ENCODE measurements around the gene CENPE. TPM values are rescaled to one million over a fixed set of nuclear protein-coding genes. Genes with fewer than 3 reads are reported as not detected.

The CENPE gene
- total and polyA plus RNA-seq, 2 of the 8 experiments (the other 6 are each of a cell fraction or from before 2014, with no cell fraction given), result 2.1 to 49.0 TPM

DNA sequence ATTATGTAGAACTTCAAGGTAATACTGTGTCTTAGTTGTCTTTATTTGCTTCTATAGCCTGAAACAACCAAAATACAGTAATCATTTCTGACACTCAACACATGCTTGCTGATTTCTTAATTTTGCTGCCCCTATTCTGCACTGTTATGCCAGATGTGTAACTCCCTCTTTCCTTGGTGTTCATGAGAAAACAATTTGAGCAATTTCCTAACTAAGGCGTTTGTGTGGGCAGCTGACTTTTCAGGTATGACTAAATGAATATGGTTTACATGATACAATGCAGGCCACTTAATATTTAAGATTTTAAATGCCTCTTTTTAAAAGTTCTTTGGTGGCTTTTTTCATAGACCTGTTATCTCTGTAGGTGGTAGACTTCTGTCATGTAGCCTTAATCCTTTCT is 46.1 kb upstream of the CENPE start:
- no peak overlapping the region for H3K4me2 ChIP-seq (ENCODE audit: insufficient read depth in 1 of 2, low read depth in 2 of 2, low read length in 2 of 2)
- H2AFZ ChIP-seq (ENCODE audit: low read length), result no peak overlapping the region
- WGBS, 2 experiments (ENCODE audit: extremely low coverage in 1 of 2, insufficient coverage in 1 of 2, insufficient read length in 1 of 2, insufficient replicate concordance in 2 of 2, low coverage in 1 of 2, low lambda C conversion rate in 2 of 2, missing lambda C conversion rate in 1 of 2), result 92% methylated on average over 1 of the region's 1 CpG; no CpG with 5 or more reads in 1 of the 2 experiments
- H3K27me3 ChIP-seq (replicated peaks in 1 of 4; ENCODE audit: control insufficient read depth in 3 of 4, extremely low read depth in 1 of 4, insufficient read depth in 3 of 4, low read length in 3 of 4), result no peaks in the 10 kb centered on the region
- H3K36me3 ChIP-seq (ENCODE audit: control insufficient read depth in 2 of 4, insufficient read depth in 4 of 4, low read length in 3 of 4), result no peaks in the 10 kb centered on the region
- H3K23me2 ChIP-seq (ENCODE audit: low read depth, low read length), result no peaks in the 10 kb centered on the region
- no peak overlapping the region for H3K56ac ChIP-seq (replicated peaks; ENCODE audit: insufficient read length, low read depth, low read length)
- H2BK15ac ChIP-seq (ENCODE audit: low read length), result no peak overlapping the region
- H4K8ac ChIP-seq (ENCODE audit: extremely low read depth, insufficient read depth, low read length), result no peak overlapping the region
- no peak overlapping the region for H3K4me3 ChIP-seq (ENCODE audit: extremely low read depth in 1 of 4, insufficient read depth in 2 of 4, low read depth in 3 of 4, low read length in 4 of 4)
- H3K79me2 ChIP-seq (ENCODE audit: control insufficient read depth in 1 of 2, insufficient read depth in 2 of 2, low read length in 2 of 2), result no peaks in the 10 kb centered on the region
- H3K14ac ChIP-seq (ENCODE audit: insufficient read length), result no peak overlapping the region
- no peak overlapping the region for H3K27ac ChIP-seq (ENCODE audit: low read depth, low read length)
- no peak overlapping the region for H3K4ac ChIP-seq (replicated peaks; ENCODE audit: insufficient read length, low read depth, low read length)
- H2AK5ac ChIP-seq (ENCODE audit: low read depth, low read length), result no peak overlapping the region
- FAIRE-seq, result no peak
- H3K4me1 ChIP-seq (replicated peaks in 1 of 4; ENCODE audit: control insufficient read depth in 3 of 4, insufficient read depth in 4 of 4, low read length in 3 of 4), result no peaks in the 10 kb centered on the region
- H3K18ac ChIP-seq (ENCODE audit: extremely low read depth, low read length), result no peak overlapping the region
- no peak overlapping the region for H4K91ac ChIP-seq (replicated peaks; ENCODE audit: insufficient read length, low read length)
- no peak overlapping the region for H2BK120ac ChIP-seq (replicated peaks; ENCODE audit: low read depth, low read length)
- H4K20me1 ChIP-seq (replicated peaks in 1 of 2; ENCODE audit: control insufficient read depth in 1 of 2, insufficient read depth in 2 of 2, low read length in 2 of 2), result no peaks in the 10 kb centered on the region
- no peak overlapping the region for H2BK12ac ChIP-seq (ENCODE audit: low read depth, low read length)
- POLR2A ChIA-PET (ENCODE audit: partially characterized antibody), result no interaction called here
- no peaks in the 10 kb centered on the region for H3K79me1 ChIP-seq (ENCODE audit: low read depth, low read length)
- no peak overlapping the region for H3K9ac ChIP-seq (replicated peaks in 1 of 4; ENCODE audit: extremely low read depth in 1 of 4, low read depth in 3 of 4, low read length in 3 of 4)
- H3K9me3 ChIP-seq (ENCODE audit: insufficient read depth in 2 of 2, low read depth in 1 of 2, low read length in 1 of 2), result peaks cover 11 to 13% of the 10 kb centered on the region in 2 experiments; a peak in 3 of 4 replicates
- CTCF ChIA-PET (ENCODE audit: partially characterized antibody), result interaction anchor here (0.6 kb wide), 1 partner anchor 758 kb away, joined by 6 read pairs; no protein-coding TSS in a partner anchor
- H2BK5ac ChIP-seq (ENCODE audit: low read depth, low read length), result no peak overlapping the region
- TF ChIP-seq, protein P1, sequence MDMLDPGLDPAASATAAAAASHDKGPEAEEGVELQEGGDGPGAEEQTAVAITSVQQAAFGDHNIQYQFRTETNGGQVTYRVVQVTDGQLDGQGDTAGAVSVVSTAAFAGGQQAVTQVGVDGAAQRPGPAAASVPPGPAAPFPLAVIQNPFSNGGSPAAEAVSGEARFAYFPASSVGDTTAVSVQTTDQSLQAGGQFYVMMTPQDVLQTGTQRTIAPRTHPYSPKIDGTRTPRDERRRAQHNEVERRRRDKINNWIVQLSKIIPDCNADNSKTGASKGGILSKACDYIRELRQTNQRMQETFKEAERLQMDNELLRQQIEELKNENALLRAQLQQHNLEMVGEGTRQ (IDR thresholded peaks at IDR 0.05; ENCODE audit: low read length), result no peak
- TF ChIP-seq RBBP5 (IDR thresholded peaks at IDR 0.05; ENCODE audit: borderline replicate concordance, low read depth, low read length), result no peak
- no peak for TF ChIP-seq JUND (IDR thresholded peaks at IDR 0.05; ENCODE audit: low read length)
- H2BK20ac ChIP-seq (ENCODE audit: low read length), result no peak overlapping the region
- DNase-seq (ENCODE audit: low read depth in 1 of 2, low spot score in 2 of 2), result no peak
- no peak overlapping the region for H4K5ac ChIP-seq (ENCODE audit: insufficient read length, low read depth, low read length)
- H3K23ac ChIP-seq (ENCODE audit: insufficient read length), result no peak overlapping the region

Measured in H1 (cell line).